ENCODE data around the gene ALG1.

ALG1 gene, protein sequence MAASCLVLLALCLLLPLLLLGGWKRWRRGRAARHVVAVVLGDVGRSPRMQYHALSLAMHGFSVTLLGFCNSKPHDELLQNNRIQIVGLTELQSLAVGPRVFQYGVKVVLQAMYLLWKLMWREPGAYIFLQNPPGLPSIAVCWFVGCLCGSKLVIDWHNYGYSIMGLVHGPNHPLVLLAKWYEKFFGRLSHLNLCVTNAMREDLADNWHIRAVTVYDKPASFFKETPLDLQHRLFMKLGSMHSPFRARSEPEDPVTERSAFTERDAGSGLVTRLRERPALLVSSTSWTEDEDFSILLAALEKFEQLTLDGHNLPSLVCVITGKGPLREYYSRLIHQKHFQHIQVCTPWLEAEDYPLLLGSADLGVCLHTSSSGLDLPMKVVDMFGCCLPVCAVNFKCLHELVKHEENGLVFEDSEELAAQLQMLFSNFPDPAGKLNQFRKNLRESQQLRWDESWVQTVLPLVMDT

DNA sequence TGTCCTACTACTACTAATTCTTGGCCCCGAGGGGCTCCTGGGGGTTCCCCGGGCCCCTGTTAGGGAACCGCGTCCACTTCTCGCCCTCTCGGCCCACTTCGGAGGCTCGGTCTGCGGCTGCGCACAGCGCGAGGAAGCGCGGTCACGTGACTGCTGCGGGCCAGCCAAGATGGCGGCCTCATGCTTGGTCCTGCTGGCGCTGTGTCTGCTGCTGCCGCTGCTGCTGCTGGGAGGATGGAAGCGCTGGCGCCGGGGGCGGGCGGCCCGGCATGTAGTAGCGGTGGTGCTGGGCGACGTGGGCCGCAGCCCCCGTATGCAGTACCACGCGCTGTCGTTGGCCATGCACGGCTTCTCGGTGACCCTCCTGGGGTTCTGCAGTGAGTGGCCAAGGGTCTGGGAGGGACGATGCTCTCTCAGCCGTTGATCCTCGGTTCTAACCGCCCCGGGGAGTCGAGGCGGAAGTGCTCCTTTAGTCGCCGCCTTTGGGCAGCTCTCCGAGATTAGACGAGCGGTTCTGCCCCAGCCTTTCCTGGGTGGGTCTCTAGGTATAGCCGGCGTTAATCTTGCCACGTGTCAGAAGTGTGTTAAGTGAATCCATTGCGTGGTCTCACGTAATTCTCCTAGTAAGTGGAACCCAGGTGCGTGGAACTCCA, at the start of gene ALG1:
TSS of gene ALG1 (plus strand) at position 163 of the 653 bp plus-strand sequence. CDS start at position 170, 7 bp downstream.
- peak; percentile 74 to 79 for DNase-seq (ENCODE audit: low read depth in 2 of 2)

DNA sequence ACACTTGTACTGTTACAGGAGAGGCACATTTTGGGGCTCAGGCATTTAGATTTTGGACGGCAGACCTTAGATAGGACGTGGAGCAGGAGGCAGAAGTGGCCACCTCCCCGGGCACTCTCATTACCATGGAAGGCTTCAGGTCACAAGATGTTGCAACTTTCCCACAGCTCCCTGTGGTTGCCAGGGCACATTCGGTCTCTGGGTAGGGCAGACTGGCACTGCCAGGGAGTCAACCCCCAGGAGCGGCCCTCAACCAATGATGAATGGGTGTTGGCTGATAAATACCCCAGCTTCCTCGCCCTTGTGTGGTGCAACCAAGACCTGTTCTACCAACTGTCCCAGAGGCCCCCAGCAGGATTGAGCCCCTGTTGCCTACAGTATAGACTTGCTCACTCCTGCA, 49.1 kb upstream of the ALG1 start:
- DNase-seq (ENCODE audit: low read depth in 2 of 2), result no peak

DNA sequence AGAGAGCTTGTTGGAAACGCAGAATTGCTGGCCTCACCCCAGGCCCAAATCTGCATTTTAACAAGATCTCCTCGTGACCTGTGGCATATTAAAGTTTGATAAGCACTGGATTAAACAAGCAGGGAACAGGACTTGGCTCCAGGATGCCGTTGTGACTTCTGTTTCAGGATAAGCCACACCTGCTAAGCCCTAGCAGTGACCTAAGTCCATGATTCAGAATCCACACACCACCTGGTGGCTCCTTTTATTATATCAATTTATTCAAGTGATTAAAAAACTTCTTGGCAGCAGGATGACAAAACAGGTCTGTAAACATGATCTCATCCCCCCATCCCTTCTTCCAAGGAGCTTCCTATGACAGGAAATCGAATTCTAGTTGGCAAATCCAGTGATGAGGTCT, 47.0 kb upstream of the ALG1 start:
- no peak for DNase-seq (ENCODE audit: low read depth in 2 of 2)

DNA sequence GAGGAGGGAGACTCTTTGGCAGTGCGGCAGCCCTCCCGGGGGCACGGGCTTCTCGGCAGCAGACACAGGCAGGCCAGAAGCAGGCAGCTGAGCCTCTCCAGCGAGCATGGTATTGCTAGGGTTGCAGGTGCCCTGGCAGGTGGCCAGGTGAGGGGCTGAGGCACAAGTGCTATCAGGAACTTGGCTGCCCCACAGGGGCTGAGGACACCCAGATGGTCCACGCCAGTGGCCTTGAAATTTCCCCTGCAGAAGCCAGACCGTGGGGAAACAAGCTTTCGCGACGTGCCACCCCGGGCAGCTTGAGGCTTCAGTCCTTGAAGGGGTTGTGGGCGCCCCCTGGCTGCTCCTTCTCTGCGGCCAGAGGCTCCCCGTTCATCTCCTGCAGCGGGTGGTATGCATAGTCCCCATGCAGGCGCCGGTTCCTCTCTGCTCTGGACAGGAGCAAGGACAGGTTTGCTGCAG, 46.4 kb upstream of the ALG1 start:
- no peak for DNase-seq (ENCODE audit: low read depth in 2 of 2)

DNA sequence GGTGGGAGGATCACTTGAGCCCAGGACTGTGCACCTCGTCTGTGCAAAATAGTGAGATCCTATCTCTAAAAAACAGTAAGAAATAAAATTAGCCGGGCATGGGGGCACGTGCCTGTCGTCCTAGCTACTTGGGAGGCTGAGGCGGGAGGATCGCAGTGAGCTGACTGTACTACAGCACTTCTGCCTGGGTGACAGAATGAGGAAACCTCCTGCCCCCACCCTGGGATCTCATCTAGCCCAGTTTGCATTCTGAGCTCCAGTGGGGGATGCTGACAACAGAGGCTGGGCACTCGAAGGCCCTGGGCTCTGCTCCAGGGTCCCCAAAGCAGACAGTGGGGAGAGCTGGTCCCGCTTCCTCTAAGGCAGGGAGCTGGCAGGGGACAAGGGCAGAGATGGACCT, 45.0 kb upstream of the ALG1 start:
- no peak for DNase-seq (ENCODE audit: low read depth in 2 of 2)

DNA sequence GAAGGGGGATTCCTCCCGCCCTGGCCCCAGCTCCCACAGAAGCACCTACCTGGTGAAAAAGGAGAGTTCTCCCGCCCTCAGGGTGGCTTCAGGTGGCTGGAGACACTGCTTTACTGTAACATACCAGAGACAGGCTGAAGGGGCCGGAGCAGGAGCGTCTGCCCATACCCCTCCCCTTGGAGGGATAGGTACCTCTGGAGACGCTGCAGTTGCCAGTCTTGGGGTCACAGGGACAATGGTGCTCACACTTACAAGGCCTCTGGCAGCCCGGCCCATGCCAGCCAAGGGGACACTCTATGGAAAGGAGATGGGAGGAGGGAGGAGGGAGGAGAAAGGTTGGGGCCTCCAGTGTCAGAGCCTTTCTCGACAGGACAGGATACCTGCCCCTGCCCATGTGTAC, 44.6 kb upstream of the ALG1 start:
- no peak for DNase-seq (ENCODE audit: low read depth in 2 of 2)

DNA sequence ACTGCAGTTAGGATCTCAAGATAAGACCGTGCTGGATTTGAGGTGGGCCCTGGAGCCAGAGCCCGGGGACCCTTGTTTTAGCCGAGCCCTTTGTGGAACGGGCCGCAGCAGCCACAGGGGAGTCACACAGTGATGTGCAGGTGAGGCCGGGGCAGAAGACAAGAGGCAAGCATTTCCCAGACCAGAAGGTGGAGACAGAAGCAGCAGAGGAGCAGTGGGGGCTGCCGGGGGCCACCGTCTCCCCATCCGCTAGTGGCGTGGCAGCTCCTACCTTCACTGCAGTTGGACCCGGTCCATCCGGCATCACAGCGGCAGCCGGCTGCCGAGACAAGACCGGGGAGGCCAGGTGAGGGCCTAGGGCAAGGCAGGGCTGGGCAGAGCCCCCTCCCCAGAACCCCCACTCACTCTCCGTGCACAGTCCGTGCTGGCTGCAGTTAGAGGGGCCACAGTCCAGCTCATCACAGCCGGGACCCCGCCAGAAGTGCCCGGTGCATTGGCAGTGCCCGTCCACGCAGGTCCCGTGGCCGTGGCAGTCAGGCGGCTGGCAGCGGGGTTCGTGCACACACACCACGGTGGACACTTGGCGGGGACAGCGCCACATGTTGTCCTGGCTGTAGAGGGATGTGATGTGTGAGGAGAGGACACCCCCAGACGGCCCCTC, 43.9 kb upstream of the ALG1 start:
- no peak for DNase-seq (ENCODE audit: low read depth in 2 of 2)

DNA sequence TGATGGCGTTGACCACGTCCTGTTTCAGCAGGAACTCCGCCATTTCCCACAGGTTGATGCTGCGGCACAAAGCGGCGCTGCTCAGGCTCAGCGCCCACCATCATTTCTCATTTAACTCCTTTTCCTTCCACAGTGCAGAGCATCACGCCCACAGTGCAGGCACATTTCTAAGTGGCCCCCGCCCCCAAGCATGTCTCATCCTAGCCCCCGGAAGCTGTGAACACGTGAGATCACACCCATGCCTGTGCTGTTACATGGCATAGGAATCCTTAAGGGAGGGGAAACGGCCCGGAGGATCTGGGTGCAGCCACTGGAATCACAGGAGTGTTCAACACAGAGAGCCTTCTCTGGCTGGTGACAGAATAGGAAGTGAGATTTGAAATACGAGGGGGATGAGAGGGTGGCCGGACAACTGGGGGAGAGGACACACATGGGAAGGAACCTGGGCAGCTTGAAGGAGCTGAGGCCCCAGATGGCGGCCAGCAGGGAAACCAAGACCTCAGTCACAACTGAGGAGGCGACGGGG, 42.6 kb upstream of the ALG1 start:
- no peak for DNase-seq (ENCODE audit: low read depth in 2 of 2)

DNA sequence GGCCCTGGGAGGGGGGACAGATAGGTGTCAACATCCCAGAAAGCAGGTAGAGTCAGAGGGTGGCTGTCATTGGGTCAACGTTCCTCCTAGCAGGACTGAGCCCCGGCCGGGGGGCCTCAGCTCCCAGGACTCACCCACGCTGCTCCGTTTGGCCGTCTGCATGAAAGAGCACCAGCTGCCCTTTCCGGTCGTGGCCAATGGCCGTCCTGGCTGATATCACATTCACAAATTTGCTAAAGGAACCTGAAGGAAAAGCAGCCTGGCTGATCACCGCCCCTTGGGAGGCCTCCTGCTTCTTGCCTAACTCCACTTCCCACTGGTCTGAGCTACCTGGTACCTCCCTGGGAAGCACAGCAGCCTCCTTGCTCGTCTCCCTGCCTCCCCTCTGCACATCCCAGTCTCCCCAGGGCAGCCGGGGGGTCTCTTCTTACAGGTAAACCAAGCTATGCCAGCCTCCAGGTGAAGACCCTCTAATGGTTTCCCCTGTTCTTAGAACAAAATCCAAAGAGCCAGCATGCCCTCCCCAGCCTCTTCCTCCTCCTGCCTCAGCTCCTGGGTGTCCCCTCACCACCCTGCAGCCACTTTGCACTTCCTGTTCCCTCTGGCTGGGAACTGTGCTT, 41.3 kb upstream of the ALG1 start:
- DNase-seq (ENCODE audit: low read depth in 2 of 2), result no peak

DNA sequence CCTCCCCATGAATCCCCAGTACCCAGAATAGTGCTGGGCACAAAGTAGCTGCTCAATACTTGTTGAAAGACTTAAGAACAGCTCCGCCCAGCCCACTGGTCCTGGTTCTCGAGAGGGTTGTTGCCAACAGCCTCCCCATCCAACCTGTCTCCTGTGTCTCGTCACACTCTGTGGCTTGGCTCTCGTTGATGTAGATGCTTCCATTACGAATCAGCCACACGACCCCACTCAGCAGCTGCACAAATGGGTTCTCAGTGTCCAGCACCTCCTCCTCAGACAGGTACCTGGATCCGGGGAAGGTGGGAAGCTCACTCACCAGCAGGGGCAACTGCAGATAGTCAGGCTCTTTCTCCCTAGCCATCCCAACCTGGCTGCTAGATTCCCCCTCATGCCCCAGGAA, 40.0 kb upstream of the ALG1 start:
- no peak for DNase-seq (ENCODE audit: low read depth in 2 of 2)

DNA sequence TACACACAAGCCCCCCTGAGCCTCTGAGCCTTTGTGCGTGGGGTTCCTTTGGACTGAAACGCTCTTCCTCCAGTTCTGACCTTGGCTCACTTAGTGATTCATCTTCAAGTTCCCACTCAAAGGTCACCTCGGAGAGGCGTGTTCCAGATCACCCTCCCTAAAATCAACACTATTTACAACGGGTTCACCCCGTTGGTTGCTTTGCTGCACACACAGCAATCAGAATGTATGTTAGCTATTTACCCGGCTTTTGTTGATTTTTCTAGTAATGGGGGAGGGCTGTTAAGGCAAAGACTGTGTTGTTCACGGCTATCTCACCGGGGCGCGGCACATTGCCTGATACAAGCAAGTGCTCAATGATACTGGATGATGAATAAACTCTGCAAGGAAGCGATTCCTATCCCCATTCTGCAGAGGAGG, 38.9 kb upstream of the ALG1 start:
- DNase-seq (ENCODE audit: low read depth in 2 of 2), result no peak

DNA sequence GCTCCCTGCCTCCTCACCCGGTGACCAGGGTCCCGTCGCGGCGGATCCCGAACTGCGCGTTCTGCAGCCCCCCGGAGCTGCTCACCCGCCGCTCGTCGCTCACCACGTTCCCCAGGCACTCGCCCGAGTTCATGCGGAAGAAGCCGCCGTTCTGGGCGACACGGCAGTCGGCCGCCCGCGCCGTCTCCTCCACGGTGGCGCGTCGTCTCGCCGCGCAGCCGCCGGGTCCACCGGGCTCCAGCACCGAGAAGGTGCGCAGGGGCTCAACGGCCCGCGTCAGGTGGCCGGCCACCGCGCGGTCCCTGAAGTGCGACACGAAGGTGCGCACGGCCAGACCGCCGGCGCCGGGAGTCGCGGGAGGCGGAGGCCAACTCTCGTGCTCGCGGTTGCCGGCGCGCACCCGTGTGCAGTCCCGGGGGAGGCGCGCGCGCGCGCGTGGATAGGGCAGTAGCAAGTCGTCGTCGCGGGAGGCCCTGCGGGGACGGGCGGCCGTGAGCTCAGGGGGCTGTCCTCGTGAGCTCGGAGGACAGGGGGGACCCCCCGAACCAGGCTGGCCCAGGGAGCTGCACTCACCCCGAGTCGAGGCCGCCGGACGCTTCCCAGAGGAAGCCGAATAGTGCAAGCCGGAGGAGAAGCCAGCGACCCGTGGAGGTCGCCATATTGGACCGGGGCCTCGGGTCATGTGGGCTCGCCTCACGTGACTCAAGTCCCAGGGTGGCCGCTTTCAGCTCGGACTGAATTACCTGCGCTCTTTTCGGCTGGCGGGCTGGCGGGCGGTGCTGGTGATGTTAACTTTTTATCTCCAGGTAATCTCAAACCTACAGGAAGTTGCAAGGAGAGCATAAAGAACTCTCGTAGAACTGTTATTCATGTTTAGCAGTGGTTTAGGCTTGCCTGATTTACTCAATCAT, 38.1 kb upstream of the ALG1 start, which contains the start of gene NAGPA:
TSS of gene NAGPA (minus strand) at position 680 of the 911 bp plus-strand sequence. CDS start at position 659, 21 bp downstream.
- DNase-seq (ENCODE audit: low read depth in 2 of 2), result peak; percentile 46 to 68

DNA sequence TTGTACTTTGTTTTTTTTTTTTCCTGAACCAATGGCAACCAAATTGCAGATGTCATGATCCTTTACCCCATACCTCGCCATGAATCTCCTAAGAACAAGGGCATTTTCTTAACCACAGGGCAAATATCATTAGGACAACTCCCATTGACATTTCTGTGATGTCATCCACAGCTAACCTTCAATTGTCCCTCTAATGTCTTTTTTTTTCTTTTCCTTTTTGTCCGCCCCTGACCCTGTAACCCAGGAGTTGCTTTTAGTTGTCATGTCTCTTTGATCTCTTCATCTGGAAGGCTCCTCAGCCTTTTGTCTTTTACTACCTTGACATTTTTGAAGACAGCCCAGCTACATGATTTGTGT, 37.5 kb upstream of the ALG1 start:
- DNase-seq (ENCODE audit: low read depth in 2 of 2), result no peak

DNA sequence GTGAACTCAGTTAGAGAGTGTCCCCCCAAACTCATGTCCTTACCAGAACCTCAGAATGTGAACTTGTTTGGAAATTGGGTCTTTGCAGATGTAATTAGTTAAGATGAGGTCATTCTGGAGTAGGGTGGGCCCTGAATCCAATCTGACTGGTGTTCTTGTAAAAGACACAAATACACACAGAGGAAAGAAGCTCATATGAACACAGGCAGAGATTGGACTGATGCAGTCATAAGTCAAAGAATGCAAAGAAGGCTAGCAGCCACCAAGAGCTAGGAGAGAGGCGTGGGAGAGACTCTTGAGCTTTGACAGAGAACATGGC, 35.8 kb upstream of the ALG1 start:
- DNase-seq (ENCODE audit: low read depth in 2 of 2), result no peak

DNA sequence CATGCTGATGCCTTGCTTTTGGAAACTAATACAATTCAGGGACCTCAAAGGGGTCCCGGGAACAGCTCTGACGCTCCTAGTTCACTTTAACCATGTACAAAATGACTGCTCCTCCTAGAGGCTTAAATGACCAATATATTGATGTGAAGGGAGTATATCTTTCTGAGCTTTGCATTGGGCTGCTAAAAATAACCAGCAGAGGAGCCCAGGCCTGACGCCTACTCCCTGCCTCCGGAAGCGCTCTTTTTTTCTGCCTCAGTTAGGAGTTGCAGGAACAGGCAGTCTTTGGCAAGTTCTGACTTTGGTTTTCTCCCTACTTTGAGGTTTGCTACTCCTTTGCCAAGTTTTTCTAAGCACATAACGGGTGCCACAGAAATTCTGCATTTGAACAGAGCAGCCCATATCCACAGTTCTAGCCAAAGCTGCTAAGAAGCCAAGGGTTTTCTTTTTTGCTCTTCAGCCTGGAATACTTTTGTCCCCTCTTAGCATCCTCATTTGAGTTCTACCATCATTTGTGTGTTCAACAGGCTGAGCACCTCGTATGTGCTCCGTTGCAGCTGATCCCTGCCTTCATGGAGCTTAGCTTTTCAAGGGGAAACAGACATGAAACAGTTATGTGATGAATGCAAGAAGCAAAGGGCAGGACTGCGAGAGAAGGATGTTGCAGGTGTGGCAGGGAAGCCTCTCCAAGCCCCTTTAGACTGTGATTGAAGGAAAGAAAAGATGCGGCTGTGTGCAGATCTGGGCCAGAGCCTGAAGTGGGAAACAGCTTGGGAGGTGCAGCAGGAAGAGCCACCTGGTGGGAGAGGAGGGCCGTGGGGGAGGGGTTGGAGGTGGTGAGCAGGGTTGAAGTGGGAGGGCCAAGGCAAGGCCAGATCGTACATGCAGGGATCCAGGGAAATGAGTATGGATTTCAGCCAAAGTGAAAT, 35.2 kb upstream of the ALG1 start:
- DNase-seq (ENCODE audit: low read depth in 2 of 2), result no peak

DNA sequence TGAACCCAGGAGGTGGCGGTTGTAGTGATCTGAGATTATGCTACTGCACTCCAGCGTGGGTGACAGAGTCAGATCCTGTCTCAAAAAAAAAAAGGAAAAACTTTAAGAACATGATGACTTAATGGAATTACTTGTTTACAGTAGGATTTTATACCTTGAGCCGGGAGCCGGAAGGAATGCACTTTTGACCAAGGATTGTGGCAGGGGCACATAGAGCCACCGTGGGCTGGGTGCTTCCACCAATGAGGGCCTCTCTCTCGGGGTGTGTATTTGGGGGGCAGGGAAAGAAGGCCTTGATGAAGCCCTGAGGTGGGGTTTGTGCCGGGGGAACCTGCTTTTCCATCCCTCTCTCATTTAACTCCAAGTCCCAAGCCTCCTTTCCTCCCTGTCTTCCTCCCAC, 31.2 kb upstream of the ALG1 start:
- DNase-seq (ENCODE audit: low read depth in 2 of 2), result no peak

DNA sequence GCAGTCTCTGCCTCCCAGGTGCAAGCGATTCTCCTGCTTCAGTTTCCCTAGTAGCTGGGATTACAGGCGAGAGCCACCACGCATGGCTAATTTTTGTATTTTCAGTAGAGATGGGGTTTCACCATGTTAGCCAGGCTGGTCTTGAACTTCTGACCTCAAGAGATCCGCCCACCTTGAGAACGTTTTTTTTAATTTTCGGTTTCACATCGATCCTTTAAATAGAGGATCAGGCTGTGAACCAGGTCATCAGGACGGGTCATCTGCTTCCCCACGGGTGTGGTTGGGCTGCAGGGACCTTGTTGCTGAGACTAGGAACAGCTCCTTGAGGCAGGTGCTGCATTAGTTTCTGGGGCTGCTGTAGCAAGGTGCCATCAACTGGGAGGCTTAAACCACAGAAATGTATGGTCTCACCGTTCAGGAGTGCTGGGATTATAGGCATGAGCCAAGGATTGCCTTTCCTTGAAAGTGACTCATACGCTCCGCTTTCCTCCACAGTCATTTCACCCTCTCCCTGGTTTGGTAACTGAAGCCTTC, 30.0 kb upstream of the ALG1 start:
- no peak for DNase-seq (ENCODE audit: low read depth in 2 of 2)

DNA sequence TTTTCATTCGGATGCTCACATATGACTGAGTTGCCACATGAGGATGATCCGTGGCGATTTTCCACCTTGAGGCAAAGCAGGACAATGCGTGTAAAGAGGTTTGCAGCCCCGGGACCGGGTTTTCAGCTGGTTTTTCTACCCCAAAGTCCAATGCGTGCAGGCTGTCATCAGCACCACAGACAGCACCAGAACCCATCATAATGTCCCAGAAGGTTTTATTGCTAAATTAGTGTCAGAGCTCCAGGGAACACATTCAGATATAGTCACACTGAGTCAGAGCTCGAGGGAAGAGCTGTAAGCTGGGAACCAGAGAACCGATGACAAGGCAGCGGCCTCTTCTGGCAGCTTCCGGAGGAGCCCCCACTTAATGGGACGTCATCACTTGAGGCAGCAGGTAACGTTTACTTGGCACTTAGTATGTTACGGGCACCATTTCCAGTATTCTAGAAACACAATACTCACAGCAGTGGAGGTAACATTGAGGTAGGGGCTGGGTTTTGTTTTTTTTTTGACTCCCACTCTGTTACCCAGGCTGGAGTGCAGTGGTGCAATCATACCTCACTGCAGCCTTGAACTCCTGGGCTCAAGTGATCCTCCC, 29.0 kb upstream of the ALG1 start:
- DNase-seq (ENCODE audit: low read depth in 2 of 2), result no peak

DNA sequence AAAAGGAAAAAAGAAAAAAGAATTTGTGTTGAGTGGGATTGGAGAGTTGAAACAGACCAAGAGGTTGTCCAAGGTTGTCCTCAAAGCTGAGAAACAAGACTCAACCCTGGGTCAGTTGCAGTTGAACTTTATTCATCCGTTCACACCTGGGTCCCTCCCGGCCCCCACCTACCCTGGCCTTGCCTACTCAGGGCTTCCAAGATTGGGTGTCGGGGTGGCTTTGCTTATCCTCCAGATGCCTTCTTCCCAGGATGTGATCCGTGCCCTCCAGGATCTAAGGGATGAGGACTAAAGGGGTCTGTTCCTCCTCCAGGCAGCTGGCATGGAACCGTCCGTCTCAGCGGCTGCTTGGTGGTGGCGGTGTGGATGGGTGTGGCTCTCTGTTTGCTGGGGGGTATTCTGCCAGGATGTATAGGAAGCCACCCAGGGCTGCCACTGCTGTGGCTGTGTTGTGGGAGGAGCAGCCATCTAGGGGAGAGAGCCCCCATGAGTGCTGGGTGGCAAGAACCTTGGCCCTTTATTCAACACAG, 27.6 kb upstream of the ALG1 start:
- DNase-seq (ENCODE audit: low read depth in 2 of 2), result no peak

All from stimulated activated CD4-positive, alpha-beta T cell treated with anti-CD3 and anti-CD28 coated beads, Interleukin-1b, Interleukin-23, amount 100 ng/mL, for 1 hour (primary cell).